ENCODE results near the gene ADAMTS1. TPM values are rescaled to one million over a fixed set of nuclear protein-coding genes. Genes with fewer than 3 reads are reported as not detected.
"Not testable (repeated sequence)": the region's sequence is repeated elsewhere in the genome, so short reads cannot be mapped to it uniquely, and the experiment has no call there.

Gene ADAMTS1
- total RNA-seq, 6 experiments from 2014 or later = 229 to 346 (median 292) TPM

DNA sequence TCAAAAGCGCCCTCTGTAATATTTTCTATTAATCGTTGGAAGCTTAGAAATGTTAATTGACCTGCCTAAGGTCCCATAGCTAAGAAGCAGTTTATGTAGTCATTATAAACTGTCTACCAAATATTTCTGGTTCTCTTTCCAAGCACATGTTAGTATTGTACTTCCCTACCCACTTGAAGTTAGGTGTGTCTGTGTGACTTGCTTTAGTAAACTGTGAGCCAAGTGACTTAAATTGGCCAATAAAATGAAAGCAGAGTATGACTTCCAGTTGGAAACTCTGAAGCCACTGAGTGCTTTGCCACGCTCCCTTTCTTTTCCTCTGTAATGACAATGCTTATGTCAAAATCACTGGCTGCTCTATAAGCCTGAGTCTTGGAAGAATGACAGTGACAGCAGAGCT is 20.6 kb upstream of the ADAMTS1 start:
- no peak for DNase-seq
- peaks cover 5% of the 10 kb centered on the region for H3K9me3 Mint-ChIP-seq
- peaks cover 5% of the 10 kb centered on the region for H3K27me3 Mint-ChIP-seq (ENCODE audit: insufficient read depth)
- TF ChIP-seq, protein P1, sequence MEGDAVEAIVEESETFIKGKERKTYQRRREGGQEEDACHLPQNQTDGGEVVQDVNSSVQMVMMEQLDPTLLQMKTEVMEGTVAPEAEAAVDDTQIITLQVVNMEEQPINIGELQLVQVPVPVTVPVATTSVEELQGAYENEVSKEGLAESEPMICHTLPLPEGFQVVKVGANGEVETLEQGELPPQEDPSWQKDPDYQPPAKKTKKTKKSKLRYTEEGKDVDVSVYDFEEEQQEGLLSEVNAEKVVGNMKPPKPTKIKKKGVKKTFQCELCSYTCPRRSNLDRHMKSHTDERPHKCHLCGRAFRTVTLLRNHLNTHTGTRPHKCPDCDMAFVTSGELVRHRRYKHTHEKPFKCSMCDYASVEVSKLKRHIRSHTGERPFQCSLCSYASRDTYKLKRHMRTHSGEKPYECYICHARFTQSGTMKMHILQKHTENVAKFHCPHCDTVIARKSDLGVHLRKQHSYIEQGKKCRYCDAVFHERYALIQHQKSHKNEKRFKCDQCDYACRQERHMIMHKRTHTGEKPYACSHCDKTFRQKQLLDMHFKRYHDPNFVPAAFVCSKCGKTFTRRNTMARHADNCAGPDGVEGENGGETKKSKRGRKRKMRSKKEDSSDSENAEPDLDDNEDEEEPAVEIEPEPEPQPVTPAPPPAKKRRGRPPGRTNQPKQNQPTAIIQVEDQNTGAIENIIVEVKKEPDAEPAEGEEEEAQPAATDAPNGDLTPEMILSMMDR (IDR thresholded peaks at IDR 0.05) = no peak
- no peak overlapping the region for H3K27ac Mint-ChIP-seq
- H3K36me3 Mint-ChIP-seq (ENCODE audit: low read depth) = peaks cover 5% of the 10 kb centered on the region
- no peak overlapping the region for H3K4me3 Mint-ChIP-seq
- H3K4me1 Mint-ChIP-seq (ENCODE audit: low read depth) = peaks cover 22% of the 10 kb centered on the region; the same call in 1 of the 2 replicates

DNA sequence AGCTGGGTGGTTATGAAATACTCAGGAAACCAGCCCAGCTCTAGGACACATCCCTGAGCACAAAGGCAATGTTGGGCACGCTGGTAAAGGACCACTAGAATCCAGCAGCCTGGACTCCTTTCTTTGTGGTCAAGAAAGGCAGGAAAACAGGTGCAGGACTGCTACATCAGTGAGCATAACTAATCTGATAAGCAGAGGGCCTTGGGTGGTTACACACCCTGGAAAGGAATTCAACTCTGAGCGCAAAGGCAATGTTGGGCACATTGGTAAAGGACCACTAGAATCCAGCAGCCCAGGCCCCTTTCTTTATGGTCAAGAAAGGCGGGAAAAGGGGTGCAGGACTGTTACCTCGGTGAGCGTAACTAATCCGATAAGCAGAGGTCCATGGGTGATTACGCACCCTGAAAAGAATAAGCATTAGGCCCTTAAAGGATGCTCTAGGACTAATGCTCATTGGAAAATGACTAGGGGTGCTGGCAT is 11.7 kb upstream of the ADAMTS1 start:
- DNase-seq; H3K36me3 Mint-ChIP-seq (ENCODE audit: low read depth); H3K9me3 Mint-ChIP-seq; H3K4me1 Mint-ChIP-seq (ENCODE audit: low read depth); H3K27ac Mint-ChIP-seq; H3K4me3 Mint-ChIP-seq; H3K27me3 Mint-ChIP-seq (ENCODE audit: insufficient read depth): not testable (repeated sequence)

GRCh38 chr21:26854695-26855094 is 9.5 kb upstream of the ADAMTS1 start:
- DNase-seq; H3K36me3 Mint-ChIP-seq (ENCODE audit: low read depth); H3K27me3 Mint-ChIP-seq (ENCODE audit: insufficient read depth): not testable (repeated sequence)

GRCh38 chr21:26852423-26852822 is 7.2 kb upstream of the ADAMTS1 start:
- Mint-ChIP-seq H3K4me3 (no peak overlapping the region), H3K4me1 (ENCODE audit: low read depth) (peaks cover 6% of the 10 kb centered on the region), H3K36me3 (ENCODE audit: low read depth) (no peaks in the 10 kb centered on the region), H3K9me3 (no peaks in the 10 kb centered on the region), H3K27ac (no peak overlapping the region), H3K27me3 (ENCODE audit: insufficient read depth) (no peaks in the 10 kb centered on the region; the same call in none of the 2 replicates)
- TF ChIP-seq, protein P1 (IDR thresholded peaks at IDR 0.05) = no peak
- DNase-seq = no peak

More at GRCh38 chr21:26854695-26855094, 9.5 kb upstream of the ADAMTS1 start:
- not testable (repeated sequence) for H3K4me1 Mint-ChIP-seq (ENCODE audit: low read depth); H3K9me3 Mint-ChIP-seq; H3K4me3 Mint-ChIP-seq; H3K27ac Mint-ChIP-seq

DNA sequence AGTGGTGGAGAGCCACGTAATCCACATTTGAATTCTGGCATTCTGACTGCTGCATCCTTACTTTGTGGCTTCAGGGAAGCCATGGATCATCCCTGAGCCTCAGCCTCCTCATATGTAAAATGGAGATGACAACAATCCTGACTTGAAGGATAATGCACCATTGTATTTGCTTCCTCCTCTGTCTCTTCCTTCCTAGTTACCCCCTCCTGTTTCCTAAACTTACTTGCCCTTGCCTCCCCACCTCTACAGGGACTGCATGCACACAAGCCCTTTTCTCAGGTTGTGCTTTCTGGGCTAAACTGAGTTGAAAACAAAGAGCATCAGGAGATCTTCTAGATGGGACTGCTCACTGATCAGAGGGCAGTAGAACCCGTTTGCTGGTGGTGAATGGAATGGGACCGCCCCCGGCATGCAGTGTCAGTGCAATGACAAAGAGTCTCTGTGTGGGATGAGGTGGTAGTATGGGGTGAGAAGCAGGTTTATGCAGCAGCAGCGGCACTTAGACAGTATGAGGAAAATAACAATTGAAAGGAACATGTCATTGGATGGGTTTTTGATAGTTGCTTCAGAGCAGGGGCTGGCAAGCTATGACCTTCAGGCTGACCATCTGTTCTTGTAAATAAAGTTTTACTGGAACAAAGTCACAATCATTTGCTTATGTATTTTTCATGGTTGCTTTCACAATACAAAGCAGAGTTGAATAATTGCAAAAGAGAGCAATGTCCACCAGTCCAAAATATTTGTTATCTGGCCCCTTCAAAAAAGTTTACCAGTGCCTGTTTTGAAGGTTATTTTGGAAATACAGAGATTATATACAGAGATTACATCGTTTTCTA is 6.1 kb upstream of the ADAMTS1 start:
- TF ChIP-seq, protein P1 (IDR thresholded peaks at IDR 0.05) = no peak
- no peaks in the 10 kb centered on the region for H3K9me3 Mint-ChIP-seq
- H3K4me1 Mint-ChIP-seq (ENCODE audit: low read depth) = peaks cover 16% of the 10 kb centered on the region
- no peaks in the 10 kb centered on the region for H3K36me3 Mint-ChIP-seq (ENCODE audit: low read depth)
- no peak overlapping the region for H3K4me3 Mint-ChIP-seq
- no peaks in the 10 kb centered on the region; the same call in 1 of the 2 replicates for H3K27me3 Mint-ChIP-seq (ENCODE audit: insufficient read depth)
- no peak for DNase-seq
- no peak overlapping the region for H3K27ac Mint-ChIP-seq

GRCh38 chr21:26850116-26850643 is 5.0 kb upstream of the ADAMTS1 start:
- TF ChIP-seq, protein P1 (IDR thresholded peaks at IDR 0.05) = peak; percentile 88
- Mint-ChIP-seq H3K9me3 (no peaks in the 10 kb centered on the region), H3K27ac (no peak overlapping the region), H3K27me3 (ENCODE audit: insufficient read depth) (peaks cover 5% of the 10 kb centered on the region), H3K36me3 (ENCODE audit: low read depth) (no peaks in the 10 kb centered on the region), H3K4me3 (peak overlapping the region; percentile 59), H3K4me1 (ENCODE audit: low read depth) (peaks cover 16% of the 10 kb centered on the region)
- DNase-seq = peak; percentile 48
